ENCODE data around the gene RSBN1. TPM values are rescaled to one million over a fixed set of nuclear protein-coding genes. Genes with fewer than 3 reads are reported as not detected.
A peak's percentile ranks its signal among the peaks of the same experiment; 100 is the strongest.

RSBN1 gene
- 18.0 and 27.3 TPM in 2 replicates for total RNA-seq
- polyA plus RNA-seq: 12.7 and 18.8 TPM in 2 replicates

DNA sequence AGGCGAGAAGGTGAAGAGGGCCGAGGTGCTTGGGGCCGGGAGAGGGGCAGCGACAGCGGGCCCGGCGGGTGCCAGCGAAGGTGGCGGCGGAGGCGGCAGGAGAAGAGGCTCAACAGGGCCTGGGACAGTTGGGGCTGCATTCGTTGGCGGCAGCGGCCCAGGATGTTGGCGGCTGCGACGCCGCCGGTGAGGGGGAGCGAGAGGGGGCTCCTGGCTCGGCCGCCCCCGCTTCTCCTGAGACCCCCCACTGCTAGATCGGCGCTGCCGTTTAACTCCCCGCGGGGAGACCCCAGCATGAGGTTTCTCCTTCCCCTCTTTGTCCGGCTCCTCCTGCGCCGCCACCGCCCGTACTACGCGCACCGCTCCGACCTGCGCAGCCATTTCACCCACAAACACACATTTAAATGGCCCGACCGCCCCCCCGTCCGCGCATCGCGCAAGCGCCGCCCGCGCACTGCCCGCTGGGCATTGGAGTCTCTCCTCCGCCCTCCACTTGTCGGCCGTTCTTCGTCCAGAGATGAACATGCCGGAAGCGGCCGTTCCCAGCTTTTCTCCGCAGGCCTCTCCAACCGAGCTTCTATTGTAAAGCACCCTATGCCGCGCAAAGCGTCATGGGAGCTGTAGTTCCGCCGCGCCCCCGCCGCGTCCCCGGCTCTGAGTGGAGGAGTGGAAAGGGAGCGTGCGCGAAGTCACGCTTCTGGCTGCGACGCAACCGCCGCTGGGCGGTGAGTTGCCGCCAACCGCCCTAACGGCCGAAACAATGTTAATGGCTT, at the start of gene RSBN1:
RSBN1 (minus strand) TSS at position 589 of the 773 bp plus-strand sequence; CDS start at position 525, 64 bp downstream.
- Histone ChIP-seq H3K4me1 (ENCODE audit: low read depth) (peaks cover 13% of the 10 kb centered on the region), H3K27ac (peak within 1 kb of the TSS; percentile 86), H3K27me3 (no peaks in the 10 kb centered on the region), H3K4me3 (peak within 1 kb of the TSS; percentile 59), H3K36me3 (no peaks in the 10 kb centered on the region), H3K9me3 (ENCODE audit: low read depth) (no peaks in the 10 kb centered on the region)
- peak; percentile 99 to 100 for DNase-seq (ENCODE audit: low read depth in 1 of 2, low spot score in 1 of 2)
- TF ChIP-seq, protein P1, sequence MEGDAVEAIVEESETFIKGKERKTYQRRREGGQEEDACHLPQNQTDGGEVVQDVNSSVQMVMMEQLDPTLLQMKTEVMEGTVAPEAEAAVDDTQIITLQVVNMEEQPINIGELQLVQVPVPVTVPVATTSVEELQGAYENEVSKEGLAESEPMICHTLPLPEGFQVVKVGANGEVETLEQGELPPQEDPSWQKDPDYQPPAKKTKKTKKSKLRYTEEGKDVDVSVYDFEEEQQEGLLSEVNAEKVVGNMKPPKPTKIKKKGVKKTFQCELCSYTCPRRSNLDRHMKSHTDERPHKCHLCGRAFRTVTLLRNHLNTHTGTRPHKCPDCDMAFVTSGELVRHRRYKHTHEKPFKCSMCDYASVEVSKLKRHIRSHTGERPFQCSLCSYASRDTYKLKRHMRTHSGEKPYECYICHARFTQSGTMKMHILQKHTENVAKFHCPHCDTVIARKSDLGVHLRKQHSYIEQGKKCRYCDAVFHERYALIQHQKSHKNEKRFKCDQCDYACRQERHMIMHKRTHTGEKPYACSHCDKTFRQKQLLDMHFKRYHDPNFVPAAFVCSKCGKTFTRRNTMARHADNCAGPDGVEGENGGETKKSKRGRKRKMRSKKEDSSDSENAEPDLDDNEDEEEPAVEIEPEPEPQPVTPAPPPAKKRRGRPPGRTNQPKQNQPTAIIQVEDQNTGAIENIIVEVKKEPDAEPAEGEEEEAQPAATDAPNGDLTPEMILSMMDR (IDR thresholded peaks at IDR 0.05; ENCODE audit: low read depth, low read length): no peak

DNA sequence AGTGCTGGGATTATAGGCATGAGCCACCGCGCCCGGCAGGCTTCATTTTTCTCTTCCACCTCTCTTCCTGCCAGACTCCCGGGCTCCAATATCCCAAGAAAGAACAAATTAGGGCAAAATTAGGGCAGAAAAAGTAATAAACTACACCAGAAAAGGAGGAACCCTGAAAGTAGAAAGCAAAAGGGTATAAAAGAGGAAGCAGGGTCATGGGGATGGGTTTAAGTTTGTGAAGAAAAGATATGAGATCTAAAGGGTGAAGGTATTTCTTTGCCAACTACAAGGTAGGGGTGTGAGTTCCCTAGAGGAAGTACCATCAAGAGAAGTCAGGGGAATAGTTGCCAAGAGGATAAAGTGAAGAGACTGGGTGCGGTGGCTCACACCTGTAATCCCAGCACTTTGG, 49.4 kb upstream of the RSBN1 start:
- TF ChIP-seq, protein P1 (IDR thresholded peaks at IDR 0.05; ENCODE audit: low read depth, low read length): no peak
- no peak overlapping the region for H3K4me3 ChIP-seq
- H3K9me3 ChIP-seq (ENCODE audit: low read depth): no peaks in the 10 kb centered on the region
- H3K27ac ChIP-seq: no peak overlapping the region
- DNase-seq (ENCODE audit: low read depth in 1 of 2, low spot score in 1 of 2): no peak
- no peaks in the 10 kb centered on the region for H3K36me3 ChIP-seq
- H3K4me1 ChIP-seq (ENCODE audit: low read depth): no peaks in the 10 kb centered on the region
- no peaks in the 10 kb centered on the region for H3K27me3 ChIP-seq

DNA sequence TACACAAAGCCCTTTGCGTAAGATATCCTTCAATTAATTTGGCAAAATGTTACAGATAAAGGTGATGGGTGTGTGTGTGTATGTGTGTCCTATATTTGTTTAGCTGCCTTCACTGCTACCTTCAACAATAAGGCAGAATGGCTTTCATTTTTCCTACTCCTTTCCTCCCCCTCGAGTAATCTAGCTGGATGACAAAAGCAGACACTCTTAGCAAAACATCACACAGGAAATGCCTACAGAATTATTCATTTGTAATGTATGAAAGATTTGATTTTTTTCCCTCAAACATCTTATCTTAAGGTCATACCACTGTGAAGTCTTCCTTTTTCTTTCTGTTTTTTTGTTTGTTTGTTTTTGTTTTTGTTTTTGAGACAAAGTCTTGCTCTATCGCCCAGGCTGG, 48.6 kb upstream of the RSBN1 start:
- H3K4me3 ChIP-seq: no peak overlapping the region

DNA sequence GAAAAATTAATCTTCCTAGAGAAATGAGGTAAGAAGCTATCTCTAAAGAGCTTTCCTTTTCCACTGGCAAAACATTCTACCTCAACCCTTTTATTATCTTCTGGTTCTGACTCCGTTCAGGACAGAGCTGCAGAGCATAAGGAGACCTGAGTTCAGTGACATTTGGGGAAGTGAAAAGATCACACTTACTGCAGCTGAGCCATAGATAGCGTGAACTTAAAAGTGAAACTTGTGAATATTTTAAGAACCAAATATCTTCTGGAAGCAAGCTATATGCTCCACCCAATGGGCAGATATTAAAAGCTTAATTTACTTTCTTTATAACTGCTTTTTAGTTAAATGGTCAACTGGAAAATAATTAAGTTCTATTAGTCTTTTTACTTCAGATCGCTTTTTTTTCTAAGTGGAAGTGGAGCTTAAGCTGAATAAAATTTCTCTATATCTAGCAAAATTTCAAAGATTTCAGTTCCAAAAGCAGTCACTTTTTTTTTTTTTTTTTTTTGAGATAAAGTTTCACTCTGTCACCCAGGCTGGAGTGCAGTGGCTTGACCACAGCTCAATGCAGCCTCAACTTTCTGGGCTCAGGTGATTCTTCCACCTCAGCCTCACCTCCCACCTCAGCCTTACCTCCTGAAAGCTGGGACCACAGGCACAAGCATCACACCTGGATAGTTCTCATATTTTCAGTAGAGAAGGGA, 47.4 kb upstream of the RSBN1 start:
- H3K36me3 ChIP-seq: no peaks in the 10 kb centered on the region
- no peak overlapping the region for H3K4me3 ChIP-seq
- H3K9me3 ChIP-seq (ENCODE audit: low read depth): no peaks in the 10 kb centered on the region
- TF ChIP-seq, protein P1 (IDR thresholded peaks at IDR 0.05; ENCODE audit: low read depth, low read length): no peak
- no peaks in the 10 kb centered on the region for H3K4me1 ChIP-seq (ENCODE audit: low read depth)
- no peak overlapping the region for H3K27ac ChIP-seq
- no peak for DNase-seq (ENCODE audit: low read depth in 1 of 2, low spot score in 1 of 2)
- H3K27me3 ChIP-seq: no peaks in the 10 kb centered on the region

More for the DNA sequence above, 48.6 kb upstream of the RSBN1 start:
- Histone ChIP-seq H3K27ac (no peak overlapping the region), H3K4me1 (ENCODE audit: low read depth) (no peaks in the 10 kb centered on the region), H3K9me3 (ENCODE audit: low read depth) (no peaks in the 10 kb centered on the region), H3K27me3 (no peaks in the 10 kb centered on the region), H3K36me3 (no peaks in the 10 kb centered on the region)
- TF ChIP-seq, protein P1 (IDR thresholded peaks at IDR 0.05; ENCODE audit: low read depth, low read length): no peak
- DNase-seq (ENCODE audit: low read depth in 1 of 2, low spot score in 1 of 2): peak in 1 of 2 donors; percentile 87

DNA sequence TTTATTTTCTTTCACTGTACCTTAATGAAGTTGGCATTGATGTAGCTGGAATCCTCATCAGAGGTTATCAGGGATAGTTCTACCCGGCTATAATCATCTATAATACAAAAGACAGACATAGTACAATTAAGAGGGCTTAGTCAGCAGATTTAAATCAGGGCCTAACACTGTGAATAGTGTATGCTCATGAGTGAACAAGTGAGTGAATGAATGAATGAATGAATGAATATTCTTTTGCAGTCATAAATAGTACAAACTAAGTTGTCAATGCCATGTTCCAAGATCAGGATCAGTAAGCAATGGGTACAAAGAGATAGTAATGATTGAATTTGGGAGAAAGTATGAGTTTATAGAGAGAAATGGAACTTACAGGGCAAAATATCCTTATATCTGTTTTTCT, 46.7 kb upstream of the RSBN1 start:
- Histone ChIP-seq H3K9me3 (ENCODE audit: low read depth) (no peaks in the 10 kb centered on the region), H3K27me3 (no peaks in the 10 kb centered on the region), H3K36me3 (no peaks in the 10 kb centered on the region), H3K27ac (no peak overlapping the region), H3K4me1 (ENCODE audit: low read depth) (no peaks in the 10 kb centered on the region), H3K4me3 (no peak overlapping the region)
- TF ChIP-seq, protein P1 (IDR thresholded peaks at IDR 0.05; ENCODE audit: low read depth, low read length): no peak
- no peak for DNase-seq (ENCODE audit: low read depth in 1 of 2, low spot score in 1 of 2)

Data from cardiac muscle cell (in vitro differentiated cells and primary cell).